Lower lobe of right lung (tissue), 2 donors: ENCODE measurements around the gene IBTK. TPM values are rescaled to one million over a fixed set of nuclear protein-coding genes. Genes with fewer than 3 reads are reported as not detected.
A peak's percentile ranks its signal among the peaks of the same experiment; 100 is the strongest.

Source experiments
- ATAC-seq, 2 donors: fragments of 200-7000 bp; cut with Tn5 transposase; one replicate each; pipeline ENCODE4 v1.9.1; 2020 to 2022; ENCODE audit warnings: mild to moderate bottlenecking in 2 of 2, moderate library complexity in 2 of 2
- DNase-seq: peaks from one replicate; pipeline ENCODE4 v3.0.0-alpha.2; 2020
- H3K27ac ChIP-seq: fragments of 200-600 bp; one replicate; pipeline ENCODE4 v1.8.0; 2022
- H3K27me3 ChIP-seq: fragments of 200-600 bp; one replicate; pipeline ENCODE4 v1.8.0; 2022; ENCODE audit warnings: low read depth
- H3K36me3 ChIP-seq: fragments of 200-600 bp; one replicate; pipeline ENCODE4 v1.8.0; 2022; ENCODE audit warnings: mild to moderate bottlenecking
- H3K4me1 ChIP-seq: fragments of 200-600 bp; one replicate; pipeline ENCODE4 v1.8.0; 2022
- H3K4me3 ChIP-seq: fragments of 200-600 bp; one replicate; pipeline ENCODE4 v1.8.0; 2022; ENCODE audit warnings: mild to moderate bottlenecking
- H3K9me3 ChIP-seq: fragments of 200-600 bp; one replicate; pipeline ENCODE4 v1.8.0; 2022
- intact Hi-C: fragments of 100-400 bp; cut with DNase I; formaldehyde crosslinking; loops from one replicate; pipeline ENCODE4 v1.11.0; 2022
- total RNA-seq: library from RNA; stranded (reverse); fragmentation: NEBNext Ultra II Directional; extraction: Animal tissue kit (Norgen Biotek cat#: 25700); gene quantifications from one replicate; pipeline ENCODE4 v1.2.1, GENCODE V29; 2021
- TF ChIP-seq, protein P1 (sequence below): fragments of 200-600 bp; IDR thresholded peaks from one replicate; pipeline ENCODE4 v1.8.0; 2022; ENCODE audit warnings: antibody characterized with exemption, mild to moderate bottlenecking
- donor health status: DM: no; HTN: yes; CAD: no; lungs with severe emphysema.

IBTK gene
- total RNA-seq, 1 donor from 2014 or later = 27.4 TPM

DNA sequence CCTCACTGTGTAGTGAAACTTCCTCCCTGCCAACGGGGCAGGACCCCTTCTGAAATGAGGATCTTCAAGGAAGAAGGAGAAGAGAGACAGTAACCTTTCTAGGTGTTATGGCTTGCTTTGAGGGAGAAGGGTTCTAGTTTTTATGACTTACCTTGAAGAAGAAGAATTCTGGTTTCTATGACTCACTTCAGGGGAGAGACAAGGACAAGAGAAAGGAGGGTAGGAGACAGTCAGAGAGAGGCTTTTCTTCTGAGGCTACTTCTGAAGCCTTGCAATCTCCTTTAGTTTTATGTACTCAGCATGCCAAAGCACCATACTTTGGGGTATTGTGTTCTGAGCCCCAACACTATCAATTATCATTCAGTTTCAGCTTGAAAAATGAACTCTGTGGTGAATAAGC, 25.8 kb upstream of the IBTK start:
- Histone ChIP-seq H3K4me1 (no peaks in the 10 kb centered on the region), H3K9me3 (no peaks in the 10 kb centered on the region), H3K27me3 (no peaks in the 10 kb centered on the region), H3K36me3 (no peaks in the 10 kb centered on the region), H3K27ac (no peak overlapping the region), H3K4me3 (no peak overlapping the region)
- ATAC-seq (no peak), DNase-seq (no peak)
- intact Hi-C loops = no loop called here
- TF ChIP-seq, protein P1, sequence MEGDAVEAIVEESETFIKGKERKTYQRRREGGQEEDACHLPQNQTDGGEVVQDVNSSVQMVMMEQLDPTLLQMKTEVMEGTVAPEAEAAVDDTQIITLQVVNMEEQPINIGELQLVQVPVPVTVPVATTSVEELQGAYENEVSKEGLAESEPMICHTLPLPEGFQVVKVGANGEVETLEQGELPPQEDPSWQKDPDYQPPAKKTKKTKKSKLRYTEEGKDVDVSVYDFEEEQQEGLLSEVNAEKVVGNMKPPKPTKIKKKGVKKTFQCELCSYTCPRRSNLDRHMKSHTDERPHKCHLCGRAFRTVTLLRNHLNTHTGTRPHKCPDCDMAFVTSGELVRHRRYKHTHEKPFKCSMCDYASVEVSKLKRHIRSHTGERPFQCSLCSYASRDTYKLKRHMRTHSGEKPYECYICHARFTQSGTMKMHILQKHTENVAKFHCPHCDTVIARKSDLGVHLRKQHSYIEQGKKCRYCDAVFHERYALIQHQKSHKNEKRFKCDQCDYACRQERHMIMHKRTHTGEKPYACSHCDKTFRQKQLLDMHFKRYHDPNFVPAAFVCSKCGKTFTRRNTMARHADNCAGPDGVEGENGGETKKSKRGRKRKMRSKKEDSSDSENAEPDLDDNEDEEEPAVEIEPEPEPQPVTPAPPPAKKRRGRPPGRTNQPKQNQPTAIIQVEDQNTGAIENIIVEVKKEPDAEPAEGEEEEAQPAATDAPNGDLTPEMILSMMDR = no peak

DNA sequence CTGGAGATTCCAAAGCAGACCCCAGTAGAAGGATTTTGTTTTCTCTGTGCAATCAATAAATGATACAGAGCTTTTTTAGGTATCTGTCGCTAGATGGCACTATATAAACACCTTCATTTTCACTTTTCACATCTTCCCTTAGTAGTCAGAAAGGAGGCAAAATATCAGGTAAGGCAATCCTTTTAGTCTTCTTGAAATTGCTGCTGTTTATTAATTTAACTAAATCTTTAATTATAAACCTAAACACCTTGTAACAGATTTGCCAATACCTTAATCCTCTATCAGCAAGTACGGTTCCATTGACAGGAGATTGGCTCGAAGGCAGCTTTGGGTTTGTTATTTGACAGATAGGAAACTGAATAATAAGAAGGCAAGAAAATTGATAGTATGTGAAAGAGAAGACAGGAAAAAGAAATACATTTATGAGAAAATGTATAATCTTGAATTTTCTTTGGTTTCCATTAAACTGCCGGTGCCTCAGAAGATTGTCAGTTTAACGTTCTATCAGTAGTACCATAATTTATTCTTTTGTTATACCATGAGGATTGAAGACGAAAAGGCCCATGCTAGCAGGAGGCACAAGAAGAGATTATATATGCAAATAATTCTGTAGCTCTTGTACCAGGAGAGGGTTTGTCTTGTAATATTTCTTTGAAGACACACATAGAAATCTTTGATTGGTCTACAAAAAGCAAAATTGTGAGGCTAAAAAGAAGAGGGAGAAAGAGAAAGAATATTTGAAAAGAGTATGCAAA, 23.5 kb upstream of the IBTK start:
- H3K4me3 ChIP-seq = no peak overlapping the region
- H3K9me3 ChIP-seq = no peaks in the 10 kb centered on the region
- intact Hi-C loops = no loop called here
- TF ChIP-seq, protein P1 = peak; percentile 62
- H3K27ac ChIP-seq = no peak overlapping the region
- H3K27me3 ChIP-seq = no peaks in the 10 kb centered on the region
- ATAC-seq = peak; percentile 48 to 67
- H3K4me1 ChIP-seq = no peaks in the 10 kb centered on the region
- no peaks in the 10 kb centered on the region for H3K36me3 ChIP-seq
- no peak for DNase-seq

DNA sequence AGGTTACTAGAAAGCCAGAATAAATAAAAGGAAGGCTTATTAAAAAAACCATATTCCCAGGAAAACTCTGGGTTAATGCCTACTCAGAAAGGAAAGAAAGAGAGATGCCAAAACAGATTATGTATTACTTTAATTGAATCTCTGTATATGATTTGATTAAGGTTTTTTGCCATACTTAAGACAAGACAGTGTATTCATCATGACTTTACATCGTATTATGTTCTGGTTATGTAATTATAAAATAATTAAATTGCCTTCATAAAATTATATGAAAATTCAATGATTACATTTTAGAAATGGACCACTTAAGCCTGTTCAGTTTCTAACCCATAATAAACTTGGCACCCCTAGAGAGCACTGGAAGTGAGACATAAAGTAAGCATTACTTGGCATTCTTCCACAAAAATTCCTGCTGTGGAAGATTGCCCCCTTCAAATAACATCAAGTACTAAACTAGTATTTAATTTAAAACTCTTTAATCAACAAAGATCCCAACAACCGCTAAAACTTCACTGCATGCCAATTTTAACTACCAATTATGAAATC, 20.8 kb upstream of the IBTK start:
- Histone ChIP-seq H3K27me3 (no peaks in the 10 kb centered on the region), H3K4me1 (no peaks in the 10 kb centered on the region), H3K36me3 (no peaks in the 10 kb centered on the region), H3K9me3 (no peaks in the 10 kb centered on the region), H3K27ac (no peak overlapping the region), H3K4me3 (no peak overlapping the region)
- ATAC-seq (no peak), DNase-seq (no peak)
- TF ChIP-seq, protein P1 = no peak
- intact Hi-C loops = loop anchor here (10.0 kb wide), 1 partner anchor 786 kb away; no protein-coding TSS in a partner anchor

DNA sequence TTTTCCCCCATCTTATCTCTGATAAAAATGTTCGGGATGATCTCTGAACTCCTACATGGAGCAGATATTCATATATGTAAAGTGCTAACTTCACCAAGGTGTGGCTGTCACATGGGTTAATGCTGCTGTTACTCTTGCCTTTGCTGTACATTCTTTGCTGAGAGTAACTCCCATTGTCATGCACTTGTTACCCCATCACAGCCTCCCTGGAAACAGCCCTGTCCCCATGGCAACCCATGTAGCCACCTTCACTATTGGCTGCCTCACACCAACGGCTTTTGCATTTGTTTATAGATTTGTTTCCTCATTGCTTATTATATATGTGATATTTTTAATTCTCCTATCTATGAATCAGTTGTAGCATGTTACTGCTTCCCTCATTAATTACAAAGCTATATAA, 17.3 kb upstream of the IBTK start:
- intact Hi-C loops = loop anchor here (10.0 kb wide), 1 partner anchor 790 kb away; no protein-coding TSS in a partner anchor
- Histone ChIP-seq H3K36me3 (no peaks in the 10 kb centered on the region), H3K4me3 (no peak overlapping the region), H3K27me3 (no peaks in the 10 kb centered on the region), H3K9me3 (no peaks in the 10 kb centered on the region), H3K4me1 (no peaks in the 10 kb centered on the region), H3K27ac (no peak overlapping the region)
- TF ChIP-seq, protein P1 = no peak
- no peak for DNase-seq
- ATAC-seq = no peak

DNA sequence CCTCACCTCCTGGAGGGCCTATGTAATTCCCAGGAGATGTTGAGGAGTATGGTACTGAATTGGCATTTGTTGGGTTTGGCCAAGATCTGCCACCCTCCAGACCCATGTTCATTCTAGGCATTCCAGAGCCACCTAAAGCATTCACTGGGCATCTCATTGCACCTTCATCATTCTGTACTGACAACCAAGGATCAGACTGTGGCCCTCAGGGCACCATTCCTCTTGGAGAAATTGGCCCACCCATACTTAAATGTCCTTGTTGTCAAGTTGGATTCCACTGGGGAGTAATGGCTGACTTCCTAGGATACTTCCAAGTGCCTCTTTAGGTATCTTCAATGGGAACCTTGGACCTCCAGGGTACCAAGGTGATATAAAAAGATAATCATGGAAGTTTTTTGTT, 16.8 kb upstream of the IBTK start:
- Histone ChIP-seq H3K27me3 (no peaks in the 10 kb centered on the region), H3K4me3 (no peak overlapping the region), H3K4me1 (no peaks in the 10 kb centered on the region), H3K9me3 (no peaks in the 10 kb centered on the region), H3K36me3 (no peaks in the 10 kb centered on the region), H3K27ac (no peak overlapping the region)
- TF ChIP-seq, protein P1 = no peak
- ATAC-seq (no peak), DNase-seq (no peak)
- intact Hi-C loops = loop anchor here (10.0 kb wide), 1 partner anchor 790 kb away; no protein-coding TSS in a partner anchor
